Bronchial epithelial cell (primary cell): Measurements from ENCODE around the gene C9orf50. TPM values are rescaled to one million over a fixed set of nuclear protein-coding genes. Genes with fewer than 3 reads are reported as not detected.

Experiments used
- DNase-seq: peaks from one replicate; pipeline ENCODE4 v3.0.0-alpha.2; 2010; ENCODE audit warnings: low read depth
- FAIRE-seq: peaks from 2 replicates; lab custom pipeline; 2011; peaks lifted over from hg19 to GRCh38; lab: Jason Lieb, UNC
- H3K27me3 ChIP-seq: 2 replicates; pipeline ENCODE4 v1.5.1; 2011; ENCODE audit warnings: low read length; ENCODE audit not compliant: control insufficient read depth, insufficient read depth
- H3K36me3 ChIP-seq: 2 replicates; pipeline ENCODE4 v1.5.1; 2011; ENCODE audit warnings: low read length; ENCODE audit not compliant: control insufficient read depth, insufficient read depth
- H3K4me3 ChIP-seq: 2 replicates; pipeline ENCODE4 v1.5.1; 2011; ENCODE audit warnings: mild to moderate bottlenecking, low read depth, low read length, control low read depth
- CTCF ChIP-seq: IDR thresholded peaks from 2 replicates; pipeline ENCODE4 v1.5.1; 2011; ENCODE audit warnings: mild to moderate bottlenecking, moderate library complexity, low read length, control low read depth, inconsistent platforms; ENCODE audit not compliant: insufficient read depth, severe bottlenecking
- total RNA-seq: library from RNA; depleted of rRNA; stranded (reverse); fragments of >200 nt; gene quantifications from 2 replicates; pipeline ENCODE4 v1.2.1, GENCODE V29; 2014

Gene C9orf50
- total RNA-seq, 1 donor from 2014 or later = not detected

DNA sequence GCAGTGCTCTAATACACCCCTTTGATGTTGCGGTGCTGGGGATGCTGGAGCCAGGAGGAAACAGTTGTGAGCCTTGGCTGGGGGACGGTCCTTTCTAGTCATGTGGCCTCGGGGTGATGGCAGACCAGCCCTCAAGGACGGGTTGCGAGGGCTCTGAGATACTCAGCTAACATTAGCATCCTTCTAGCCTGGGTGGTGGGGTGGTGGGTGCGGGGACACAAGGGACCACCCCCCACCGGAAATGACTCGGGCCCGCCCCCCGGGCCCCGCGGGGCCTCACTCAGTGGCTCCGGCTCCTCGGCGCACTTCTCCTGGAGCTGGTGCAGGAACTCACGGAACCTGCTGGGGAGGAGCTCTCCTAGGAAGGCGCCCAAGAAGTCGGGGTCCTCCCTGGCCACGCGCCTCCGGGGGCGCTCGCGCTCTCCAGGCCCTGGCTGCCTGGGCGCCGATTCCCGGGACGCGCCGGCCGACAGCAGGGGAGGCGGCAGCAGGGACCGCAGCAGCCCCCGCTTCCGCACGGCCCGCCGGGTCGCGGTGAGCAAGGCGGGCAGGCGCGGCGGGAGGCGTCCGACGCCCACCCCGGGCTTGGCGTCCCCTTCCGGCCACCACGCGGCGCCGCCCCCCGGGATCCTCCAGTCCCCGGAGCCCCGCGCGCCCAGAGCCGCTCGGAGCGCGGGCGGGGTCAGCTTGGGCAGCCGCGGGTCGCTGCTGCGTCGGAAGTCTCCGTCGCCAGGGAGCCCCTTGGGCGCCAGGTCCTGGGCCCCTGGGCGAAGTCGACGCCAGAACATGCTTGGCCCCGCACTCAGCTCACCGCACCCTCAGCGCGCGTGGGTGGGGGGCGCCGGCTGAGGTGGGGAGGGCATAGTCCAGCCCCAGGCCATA lies 873 bp downstream of the C9orf50 start:
- Histone ChIP-seq H3K27me3 (no peaks in the 10 kb centered on the region), H3K36me3 (no peaks in the 10 kb centered on the region), H3K4me3 (peak overlapping the region; percentile 40)
- peak; percentile 13 for TF ChIP-seq CTCF
- no peak for DNase-seq
- FAIRE-seq = no peak

DNA sequence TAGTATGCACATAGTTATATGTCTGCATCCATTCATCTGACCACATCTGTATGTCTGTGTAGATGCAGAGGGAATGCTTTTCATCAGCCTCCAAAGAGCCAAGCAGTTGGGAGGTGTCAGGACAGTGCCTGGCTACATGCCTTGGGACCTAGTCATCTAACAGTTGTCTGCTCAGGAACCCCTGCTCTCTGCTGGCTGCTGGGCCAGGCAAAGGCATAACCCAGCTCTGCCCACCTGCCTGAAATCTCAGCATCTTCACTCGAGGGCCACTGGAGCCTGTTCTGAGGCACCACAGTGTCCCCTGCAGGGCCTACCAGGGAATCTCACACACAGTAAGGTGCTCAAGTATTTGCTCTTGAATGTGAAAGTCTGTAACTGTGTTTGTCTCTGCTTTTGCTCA lies 3.7 kb downstream of the C9orf50 start:
- no peak overlapping the region for H3K4me3 ChIP-seq
- H3K36me3 ChIP-seq = no peaks in the 10 kb centered on the region

GRCh38 chr9:129615407-129616285 lies 5.3 kb downstream of the C9orf50 start:
- H3K4me3 ChIP-seq = no peak overlapping the region
- H3K27me3 ChIP-seq = peaks cover 4% of the 10 kb centered on the region
- no peak for DNase-seq
- H3K36me3 ChIP-seq = no peaks in the 10 kb centered on the region
- TF ChIP-seq CTCF = no peak
- FAIRE-seq = no peak

More for the DNA sequence above, 3.7 kb downstream of the C9orf50 start:
- peaks cover 4% of the 10 kb centered on the region for H3K27me3 ChIP-seq
- DNase-seq (peak; percentile 74), FAIRE-seq (peak; percentile 28)
- TF ChIP-seq CTCF = peak; percentile 74

- peaks cover 4% of the 10 kb centered on the region for H3K27me3 ChIP-seq
- H3K4me3 ChIP-seq = no peak overlapping the region
- no peaks in the 10 kb centered on the region for H3K36me3 ChIP-seq
- no peak for FAIRE-seq
- no peak for DNase-seq
- TF ChIP-seq CTCF = no peak
Observed at GRCh38 chr9:129614932-129615331, 6.0 kb downstream of the C9orf50 start.

GRCh38 chr9:129613520-129614175 lies 7.3 kb downstream of the C9orf50 start:
- Histone ChIP-seq H3K4me3 (no peak overlapping the region), H3K36me3 (no peaks in the 10 kb centered on the region), H3K27me3 (peaks cover 4% of the 10 kb centered on the region)
- no peak for DNase-seq
- no peak for FAIRE-seq
- TF ChIP-seq CTCF = no peak
